SK-MEL-5 (cell line): ENCODE results near the gene NXPH2. TPM values are rescaled to one million over a fixed set of nuclear protein-coding genes. Genes with fewer than 3 reads are reported as not detected.

Experiments
- DNase-seq: peaks from one replicate; pipeline ENCODE4 v3.0.0-alpha.2; 2016; ENCODE audit warnings: low read depth, low spot score
- in situ Hi-C: cut with HindIII; loops from 2 replicates; pipeline ENCODE4 v1.10.0; 2016; ENCODE audit warnings: low sequenced_read_pairs, high pct_unique_total_duplicates, low pct_unique_long_range_greater_than_20kb
- total RNA-seq: library from RNA; depleted of rRNA; stranded (reverse); fragments of >200 nt; shearing (Covaris generic); gene quantifications from 2 replicates; pipeline ENCODE4 v1.2.3, GENCODE V29; 2014

NXPH2 gene
- total RNA-seq, 1 experiment from 2014 or later, result not detected

GRCh38 chr2:138620431-138620830 lies 159.8 kb downstream of the NXPH2 start:
- in situ Hi-C loops, result no loop called here
- no peak for DNase-seq
